Panc1 (cell line): Measurements from ENCODE around the gene PABPN1. TPM values are rescaled to one million over a fixed set of nuclear protein-coding genes. Genes with fewer than 3 reads are reported as not detected.

Experiments used
- ATAC-seq: fragments of 200-7000 bp; cut with Tn5 transposase; 2 replicates; pipeline ENCODE4 v1.9.1; 2020; ENCODE audit warnings: mild to moderate bottlenecking, moderate library complexity
- BruUV-seq: library from RNA; stranded (reverse); fragments of 400-500 nt; replicated peaks from 2 replicates; lab custom pipeline; 2021; lab: Mats Ljungman, UMichigan
- CTCF ChIA-PET: fragments of 300-600 bp; sonication (Branson Sonifier 250); formaldehyde crosslinking; loops from one replicate; lab custom pipeline; 2022; ENCODE audit warnings: antibody characterized with exemption; lab: Charles Lee
- POLR2A ChIA-PET: fragments of 300-600 bp; sonication (Branson Sonifier 250); formaldehyde crosslinking; loops from one replicate; lab custom pipeline; 2022; ENCODE audit warnings: antibody characterized with exemption; lab: Charles Lee
- DNase-seq: peaks from one replicate; pipeline ENCODE4 v3.0.0-alpha.2; 2010; ENCODE audit warnings: low read depth, low spot score
- H3K27ac ChIP-seq: 2 replicates; pipeline ENCODE4 v1.5.1; 2011; ENCODE audit warnings: mild to moderate bottlenecking, low read length, inconsistent platforms
- H3K27me3 ChIP-seq: fragments of 200-500 bp; sonication (Bioruptor generic); 2 replicates; pipeline ENCODE4 v1.6.0; 2014; ENCODE audit warnings: low read length, inconsistent platforms; ENCODE audit not compliant: control insufficient read depth, insufficient read depth
- H3K36me3 ChIP-seq: fragments of 200-500 bp; sonication (Bioruptor generic); 2 replicates; pipeline ENCODE4 v1.5.1; 2014; ENCODE audit warnings: inconsistent platforms, mild to moderate bottlenecking, low read length, moderate library complexity; ENCODE audit not compliant: control insufficient read depth, insufficient read depth
- H3K4me1 ChIP-seq: 2 replicates; pipeline ENCODE4 v1.5.1; 2011; ENCODE audit warnings: inconsistent platforms, mild to moderate bottlenecking, low read length, moderate library complexity; ENCODE audit not compliant: control insufficient read depth, insufficient read depth
- H3K4me3 ChIP-seq, 2 experiments: 2 replicates each; pipeline ENCODE4 v1.5.1; 2011 to 2012; ENCODE audit warnings: low read depth in 2 of 2, low read length in 2 of 2, mild to moderate bottlenecking in 2 of 2, inconsistent platforms in 1 of 2, moderate library complexity in 1 of 2
- H3K9me3 ChIP-seq: fragments of 200-500 bp; sonication (Bioruptor generic); 2 replicates; pipeline ENCODE4 v1.5.1; 2014; ENCODE audit warnings: low read depth, mild to moderate bottlenecking, inconsistent platforms, low read length, moderate library complexity; ENCODE audit not compliant: control insufficient read depth, insufficient read depth
- CTCF ChIP-seq: fragments of 450-650 bp; IDR thresholded peaks from 2 replicates; pipeline ENCODE4 v1.5.1; 2017; ENCODE audit warnings: mild to moderate bottlenecking
- POLR2AphosphoS5 ChIP-seq: IDR thresholded peaks from 2 replicates; pipeline ENCODE4 v1.6.1; 2012; ENCODE audit warnings: mild to moderate bottlenecking, low read depth, low read length, moderate library complexity
- REST ChIP-seq, 2 experiments: IDR thresholded peaks; 2 replicates each; pipeline ENCODE4 v1.6.1; 2011 to 2012; ENCODE audit warnings: low read depth in 2 of 2, control low read depth in 1 of 2, low read length in 1 of 2, mild to moderate bottlenecking in 1 of 2, moderate library complexity in 1 of 2; ENCODE audit not compliant: insufficient read depth in 1 of 2
- SIN3A ChIP-seq: IDR thresholded peaks from 2 replicates; pipeline ENCODE4 v1.6.1; 2012; ENCODE audit warnings: low read depth, mild to moderate bottlenecking, low read length, moderate library complexity, borderline replicate concordance; ENCODE audit not compliant: insufficient read depth
- TCF7L2 ChIP-seq: IDR thresholded peaks from 2 replicates; pipeline ENCODE4 v1.6.1; 2011; ENCODE audit warnings: mild to moderate bottlenecking, low read depth, low read length, inconsistent platforms
- in situ Hi-C: cut with HindIII; loops from 2 replicates; pipeline ENCODE4 v1.10.0; 2016; ENCODE audit warnings: low sequenced_read_pairs, low pct_unique_long_range_greater_than_20kb
- intact Hi-C: fragments of 100-400 bp; cut with micrococcal nuclease; formaldehyde crosslinking; loops from one replicate; pipeline ENCODE4 v1.10.0; 2022; ENCODE audit not compliant: unreplicated experiment
- total RNA-seq: library from RNA; stranded (reverse); gene quantifications from one replicate; pipeline ENCODE4 v1.2.1, GENCODE V29; 2021; ENCODE audit not compliant: unreplicated experiment

Gene PABPN1
- total RNA-seq, 1 experiment from 2014 or later: 159 TPM

- TF ChIP-seq SIN3A (no peak), TCF7L2 (no peak), CTCF (no peak), REST (IDR thresholded peaks at IDR 0.05; ENCODE audit: insufficient read depth in 1 of 2, low read depth in 2 of 2, low read length in 1 of 2) (no peak), POLR2AphosphoS5 (no peak)
- H3K27ac ChIP-seq: no peak overlapping the region
- no peak overlapping the region for H3K4me3 ChIP-seq
- in situ Hi-C loops: no loop called here
- CTCF ChIA-PET: no interaction called here
- DNase-seq (no peak), ATAC-seq (no peak)
- H3K9me3 ChIP-seq: no peaks in the 10 kb centered on the region
- H3K27me3 ChIP-seq: peaks cover 6% of the 10 kb centered on the region; the same call in 1 of the 2 replicates
- intact Hi-C loops: no loop called here
- POLR2A ChIA-PET: no interaction called here
- no peaks in the 10 kb centered on the region for H3K4me1 ChIP-seq
- BruUV-seq: no TSS peak
- no peaks in the 10 kb centered on the region for H3K36me3 ChIP-seq
Observed at GRCh38 chr14:23359167-23359626, 37.9 kb downstream of the PABPN1 start.

GRCh38 chr14:23359722-23360447, 38.6 kb downstream of the PABPN1 start:
- DNase-seq (no peak), ATAC-seq (no peak)
- TF ChIP-seq POLR2AphosphoS5 (no peak), REST (IDR thresholded peaks at IDR 0.05; ENCODE audit: insufficient read depth in 1 of 2, low read depth in 2 of 2, low read length in 1 of 2) (no peak), CTCF (no peak), SIN3A (no peak), TCF7L2 (no peak)
- no peak overlapping the region for H3K27ac ChIP-seq
- no TSS peak for BruUV-seq
- H3K27me3 ChIP-seq: peaks cover 6% of the 10 kb centered on the region; the same call in 1 of the 2 replicates
- intact Hi-C loops: no loop called here
- CTCF ChIA-PET: interaction anchor here (0.5 to 1.5 kb wide), 3 partner anchors 20 to 53 kb away, joined by 4 to 7 read pairs (median 4); partner anchors contain the start of gene BCL2L2
- H3K4me3 ChIP-seq: no peak overlapping the region
- POLR2A ChIA-PET: no interaction called here
- no peaks in the 10 kb centered on the region for H3K4me1 ChIP-seq
- in situ Hi-C loops: no loop called here
- H3K9me3 ChIP-seq: no peaks in the 10 kb centered on the region
- H3K36me3 ChIP-seq: no peaks in the 10 kb centered on the region
